H1 (cell line): ENCODE data around the gene CLN3. TPM values are rescaled to one million over a fixed set of nuclear protein-coding genes. Genes with fewer than 3 reads are reported as not detected.

Source experiments
- CTCF ChIA-PET: fragments of 300-600 bp; sonication (Branson Sonifier 250); formaldehyde crosslinking; loops from one replicate; lab custom pipeline; 2021; ENCODE audit not compliant: partially characterized antibody; lab: Charles Lee
- POLR2A ChIA-PET: fragments of 300-600 bp; sonication (Branson Sonifier 250); formaldehyde crosslinking; loops from one replicate; lab custom pipeline; 2021; ENCODE audit warnings: inconsistent platforms; ENCODE audit not compliant: partially characterized antibody; lab: Charles Lee
- DNase-seq, 2 experiments: peaks; one replicate each; pipeline versions ENCODE4 v3.0.0 to v3.0.0-alpha.2; 2010 to 2022; ENCODE audit warnings: low spot score in 2 of 2, low read depth in 1 of 2, mixed read lengths in 1 of 2
- FAIRE-seq: peaks from 2 replicates; lab custom pipeline; 2011; peaks lifted over from hg19 to GRCh38; lab: Jason Lieb, UNC
- H2AFZ ChIP-seq: 2 replicates; pipeline ENCODE4 v1.8.1; 2012; ENCODE audit warnings: low read length, inconsistent platforms
- H2AK5ac ChIP-seq: 2 replicates; pipeline ENCODE4 v1.6.1; 2013; ENCODE audit warnings: low read depth, low read length
- H2BK120ac ChIP-seq: replicated peaks from 2 replicates; pipeline ENCODE3; 2013; ENCODE audit warnings: low read depth, low read length, inconsistent platforms
- H2BK12ac ChIP-seq: 2 replicates; pipeline ENCODE4 v1.6.1; 2013; ENCODE audit warnings: low read depth, low read length
- H2BK15ac ChIP-seq: 2 replicates; pipeline ENCODE4 v1.6.1; 2013; ENCODE audit warnings: low read length
- H2BK20ac ChIP-seq: 2 replicates; pipeline ENCODE4 v1.6.1; 2013; ENCODE audit warnings: low read length
- H2BK5ac ChIP-seq: 2 replicates; pipeline ENCODE4 v1.6.1; 2013; ENCODE audit warnings: low read depth, low read length
- H3K14ac ChIP-seq: 2 replicates; pipeline ENCODE4 v1.6.1; 2013; ENCODE audit warnings: inconsistent platforms; ENCODE audit not compliant: insufficient read length
- H3K18ac ChIP-seq: 2 replicates; pipeline ENCODE4 v1.6.1; 2013; ENCODE audit warnings: low read length; ENCODE audit errors: extremely low read depth
- H3K23ac ChIP-seq: 2 replicates; pipeline ENCODE4 v1.6.1; 2013; ENCODE audit warnings: inconsistent platforms; ENCODE audit not compliant: insufficient read length
- H3K23me2 ChIP-seq: 2 replicates; pipeline ENCODE4 v1.6.1; 2013; ENCODE audit warnings: low read depth, low read length
- H3K27ac ChIP-seq: 2 replicates; pipeline ENCODE4 v1.6.1; 2011; ENCODE audit warnings: low read depth, low read length, inconsistent platforms
- H3K27me3 ChIP-seq, 4 experiments: replicated peaks in 1 of 4; 1 replicate in 1 of 4; 2 replicates in 3 of 4; pipeline versions ENCODE4 v1.6.1 to v1.8.1; 2011 to 2013; ENCODE audit warnings: low read length in 3 of 4, mild to moderate bottlenecking in 3 of 4, inconsistent platforms in 2 of 4, mixed read lengths in 2 of 4, moderate library complexity in 1 of 4; ENCODE audit not compliant: control insufficient read depth in 3 of 4, insufficient read depth in 3 of 4; ENCODE audit errors: extremely low read depth in 1 of 4
- H3K36me3 ChIP-seq, 4 experiments: 2 replicates each; pipeline versions ENCODE4 v1.6.1 to v1.8.1; 2011 to 2013; ENCODE audit warnings: mild to moderate bottlenecking in 4 of 4, low read length in 3 of 4, moderate library complexity in 2 of 4, control low read depth in 1 of 4, inconsistent platforms in 1 of 4; ENCODE audit not compliant: insufficient read depth in 4 of 4, control insufficient read depth in 2 of 4
- H3K4ac ChIP-seq: replicated peaks from 2 replicates; pipeline ENCODE3; 2013; ENCODE audit warnings: low read length, low read depth, mixed read lengths, inconsistent platforms; ENCODE audit not compliant: insufficient read length
- H3K4me1 ChIP-seq, 4 experiments: replicated peaks in 1 of 4; 1 replicate in 1 of 4; 2 replicates in 3 of 4; pipeline versions ENCODE4 v1.6.1 to v1.8.1; 2011 to 2013; ENCODE audit warnings: low read length in 3 of 4, inconsistent platforms in 2 of 4, mixed read lengths in 1 of 4; ENCODE audit not compliant: insufficient read depth in 4 of 4, control insufficient read depth in 3 of 4
- H3K4me2 ChIP-seq, 2 experiments: 2 replicates each; pipeline versions ENCODE4 v1.6.1 to v1.8.1; 2011 to 2013; ENCODE audit warnings: low read depth in 2 of 2, low read length in 2 of 2, control low read depth in 1 of 2, inconsistent platforms in 1 of 2, mild to moderate bottlenecking in 1 of 2; ENCODE audit not compliant: insufficient read depth in 1 of 2
- H3K4me3 ChIP-seq, 4 experiments: fragments of 200-600, 300-600 bp in 1 of 4; sonication (generic), shearing (Covaris generic), sonication (Bioruptor Twin) in 1 of 4; 2 replicates each; pipeline versions ENCODE4 v1.5.1 to v1.8.1; 2011 to 2016; ENCODE audit warnings: low read length in 4 of 4, low read depth in 3 of 4, control low read depth in 2 of 4, inconsistent platforms in 2 of 4, mild to moderate bottlenecking in 2 of 4, mixed read lengths in 1 of 4, moderate library complexity in 1 of 4; ENCODE audit not compliant: insufficient read depth in 2 of 4; ENCODE audit errors: extremely low read depth in 1 of 4
- H3K56ac ChIP-seq: replicated peaks from 2 replicates; pipeline ENCODE3; 2013; ENCODE audit warnings: low read depth, mild to moderate bottlenecking, mixed read lengths, low read length, inconsistent platforms; ENCODE audit not compliant: insufficient read length
- H3K79me1 ChIP-seq: 2 replicates; pipeline ENCODE4 v1.6.1; 2013; ENCODE audit warnings: low read depth, low read length, control low read depth
- H3K79me2 ChIP-seq, 2 experiments: 2 replicates each; pipeline versions ENCODE4 v1.6.1 to v1.8.1; 2012 to 2013; ENCODE audit warnings: low read length in 2 of 2, mild to moderate bottlenecking in 2 of 2, inconsistent platforms in 1 of 2; ENCODE audit not compliant: insufficient read depth in 2 of 2, control insufficient read depth in 1 of 2
- H3K9ac ChIP-seq, 4 experiments: replicated peaks in 1 of 4; 1 replicate in 1 of 4; 2 replicates in 3 of 4; pipeline versions ENCODE4 v1.6.1 to v1.8.1; 2011 to 2013; ENCODE audit warnings: low read depth in 3 of 4, low read length in 3 of 4, control low read depth in 2 of 4, mild to moderate bottlenecking in 2 of 4, moderate library complexity in 2 of 4, inconsistent platforms in 1 of 4; ENCODE audit errors: extremely low read depth in 1 of 4
- H3K9me3 ChIP-seq, 2 experiments: 2 replicates each; pipeline versions ENCODE4 v1.6.1 to v1.8.1; 2012 to 2013; ENCODE audit warnings: mild to moderate bottlenecking in 2 of 2, moderate library complexity in 2 of 2, control low read depth in 1 of 2, inconsistent platforms in 1 of 2, low read depth in 1 of 2, low read length in 1 of 2, mixed read lengths in 1 of 2; ENCODE audit not compliant: insufficient read depth in 2 of 2
- H4K20me1 ChIP-seq, 2 experiments: replicated peaks in 1 of 2; 2 replicates each; pipeline versions ENCODE3 to v1.8.1; 2011 to 2013; ENCODE audit warnings: inconsistent platforms in 2 of 2, low read length in 2 of 2, mild to moderate bottlenecking in 1 of 2; ENCODE audit not compliant: insufficient read depth in 2 of 2, control insufficient read depth in 1 of 2
- H4K5ac ChIP-seq: 2 replicates; pipeline ENCODE4 v1.6.1; 2013; ENCODE audit warnings: low read length, low read depth, mixed read lengths, inconsistent platforms; ENCODE audit not compliant: insufficient read length
- H4K8ac ChIP-seq: 2 replicates; pipeline ENCODE4 v1.8.0; 2013; ENCODE audit warnings: mild to moderate bottlenecking, moderate library complexity, low read length, inconsistent platforms; ENCODE audit not compliant: insufficient read depth; ENCODE audit errors: extremely low read depth
- H4K91ac ChIP-seq: replicated peaks from 2 replicates; pipeline ENCODE3; 2013; ENCODE audit warnings: low read length, mixed read lengths, inconsistent platforms; ENCODE audit not compliant: insufficient read length
- KDM1A ChIP-seq: fragments of 200-600, 300-600 bp; sonication (generic); IDR thresholded peaks from 2 replicates; pipeline ENCODE4 v1.7.1; 2016; ENCODE audit warnings: mild to moderate bottlenecking, low read length, borderline replicate concordance
- SP1 ChIP-seq: IDR thresholded peaks from 2 replicates; pipeline ENCODE4 v1.6.1; 2011; ENCODE audit warnings: low read depth, low read length
- TAF1 ChIP-seq: IDR thresholded peaks from 2 replicates; pipeline ENCODE4 v1.6.1; 2011; ENCODE audit warnings: mild to moderate bottlenecking, low read depth, low read length
- WGBS, 2 experiments: shearing (Covaris generic) in 1 of 2; methylation state at CpG; one replicate each; pipeline versions ENCODE4 v1.1.6 to v1.1.7; 2013 to 2015; ENCODE audit warnings: low lambda C conversion rate in 2 of 2, mixed read lengths in 2 of 2, inconsistent platforms in 1 of 2, low coverage in 1 of 2, missing lambda C conversion rate in 1 of 2; ENCODE audit not compliant: insufficient replicate concordance in 2 of 2, insufficient coverage in 1 of 2, insufficient read length in 1 of 2; ENCODE audit errors: extremely low coverage in 1 of 2, missing lambda C conversion rate in 1 of 2; 5-methylcytosine and 5-hydroxymethylcytosine counted together
- polyA plus RNA-seq, 7 experiments: library from polyadenylated mRNA; depleted of rRNA in 3 of 7; stranded (reverse) in 5 of 7; unstranded in 2 of 7; fragments of >200 nt in 5 of 7; fragments of 200-250 nt in 2 of 7; gene quantifications; 1 replicate in 5 of 7; 2 replicates in 1 of 7; 4 replicates in 1 of 7; pipeline versions ENCODE4 v1.2.1 to v1.2.3, GENCODE V29; 2011 to 2013; ENCODE audit warnings: missing spikeins in 2 of 7, mixed read lengths in 2 of 7
- total RNA-seq: library from RNA; stranded (reverse); fragmentation: NEBNext Ultra II Directional; extraction: Animal tissue kit (Norgen Biotek cat#: 25700); gene quantifications from 2 replicates; pipeline ENCODE4 v1.2.1, GENCODE V29; 2021

Gene CLN3
- total and polyA plus RNA-seq, 2 of the 8 experiments (the other 6 are each of a cell fraction or from before 2014, with no cell fraction given) = 22.9 to 44.3 TPM

GRCh38 chr16:28531777-28532744 lies 40.2 kb upstream of the CLN3 start:
- no peak overlapping the region for H2BK120ac ChIP-seq
- H2BK15ac ChIP-seq = no peak overlapping the region
- no peak overlapping the region for H3K27ac ChIP-seq
- TF ChIP-seq KDM1A (0 out of 2 replicates have a peak, but pooled peaks have one; percentile 19), TAF1 (0 out of 2 replicates have a peak, but pooled peaks have one; percentile 19), SP1 (no peak)
- H4K5ac ChIP-seq = no peak overlapping the region
- H4K91ac ChIP-seq = no peak overlapping the region
- no peak overlapping the region for H3K23ac ChIP-seq
- H2BK20ac ChIP-seq = no peak overlapping the region
- H2BK12ac ChIP-seq = no peak overlapping the region
- no peak overlapping the region for H2BK5ac ChIP-seq
- DNase-seq (peak in 1 of 2 experiments; percentile 69), FAIRE-seq (no peak)
- no peaks in the 10 kb centered on the region for H3K9me3 ChIP-seq
- no peaks in the 10 kb centered on the region for H3K36me3 ChIP-seq
- no peak overlapping the region for H3K56ac ChIP-seq
- no peak overlapping the region for H3K4ac ChIP-seq
- H3K4me1 ChIP-seq = no peaks in the 10 kb centered on the region
- no peaks in the 10 kb centered on the region for H3K23me2 ChIP-seq
- H3K4me2 ChIP-seq = peak overlapping the region in 1 of 2 experiments; percentile 19; a peak in 2 of 4 replicates
- WGBS, 2 experiments = 66% methylated on average over 9 of the region's 9 CpGs; no CpG with 5 or more reads in 1 of the 2 experiments
- no peak overlapping the region for H3K9ac ChIP-seq
- no peak overlapping the region for H3K4me3 ChIP-seq
- CTCF ChIA-PET = interaction anchor here (0.6 kb wide), 1 partner anchor 42 kb away, joined by 3 read pairs; no protein-coding TSS in a partner anchor
- no peaks in the 10 kb centered on the region for H4K20me1 ChIP-seq
- no peak overlapping the region for H3K18ac ChIP-seq
- POLR2A ChIA-PET = interaction anchor here (0.6 to 1.1 kb wide), 3 partner anchors 10 to 291 kb away, joined by 3 to 4 read pairs (median 3); partner anchors contain the start of gene ATXN2L
- H3K79me2 ChIP-seq = no peaks in the 10 kb centered on the region
- H3K79me1 ChIP-seq = no peaks in the 10 kb centered on the region
- no peak overlapping the region for H2AK5ac ChIP-seq
- H4K8ac ChIP-seq = no peak overlapping the region
- no peak overlapping the region for H2AFZ ChIP-seq
- no peak overlapping the region for H3K14ac ChIP-seq
- no peaks in the 10 kb centered on the region for H3K27me3 ChIP-seq
